ENCODE data around the gene RFC3.

GRCh38 chr13:33867472-33867871 is 49.5 kb downstream of the RFC3 start:
- no peak for TF ChIP-seq POLR2A (IDR thresholded peaks at IDR 0.05)
- TF ChIP-seq CTCF (IDR thresholded peaks at IDR 0.05) = no peak

All from lower leg skin (tissue), 3 donors.